H54 (cell line): ENCODE data around the gene P2RX3.

Experiments used
- DNase-seq: peaks from one replicate; pipeline ENCODE4 v3.0.0; 2011; ENCODE audit warnings: low spot score, mixed read lengths; ENCODE audit not compliant: insufficient read length
- FAIRE-seq: peaks from 3 replicates; lab custom pipeline; 2011; peaks lifted over from hg19 to GRCh38; lab: Jason Lieb, UNC
- POLR2A ChIP-seq: IDR thresholded peaks from 2 replicates; pipeline ENCODE4 v1.6.1; 2011; ENCODE audit warnings: low read depth, mild to moderate bottlenecking, low read length

P2RX3 gene

GRCh38 chr11:57375490-57375889, 37.3 kb downstream of the P2RX3 start:
- no peak for DNase-seq
- no peak for FAIRE-seq
- no peak for TF ChIP-seq POLR2A

DNA sequence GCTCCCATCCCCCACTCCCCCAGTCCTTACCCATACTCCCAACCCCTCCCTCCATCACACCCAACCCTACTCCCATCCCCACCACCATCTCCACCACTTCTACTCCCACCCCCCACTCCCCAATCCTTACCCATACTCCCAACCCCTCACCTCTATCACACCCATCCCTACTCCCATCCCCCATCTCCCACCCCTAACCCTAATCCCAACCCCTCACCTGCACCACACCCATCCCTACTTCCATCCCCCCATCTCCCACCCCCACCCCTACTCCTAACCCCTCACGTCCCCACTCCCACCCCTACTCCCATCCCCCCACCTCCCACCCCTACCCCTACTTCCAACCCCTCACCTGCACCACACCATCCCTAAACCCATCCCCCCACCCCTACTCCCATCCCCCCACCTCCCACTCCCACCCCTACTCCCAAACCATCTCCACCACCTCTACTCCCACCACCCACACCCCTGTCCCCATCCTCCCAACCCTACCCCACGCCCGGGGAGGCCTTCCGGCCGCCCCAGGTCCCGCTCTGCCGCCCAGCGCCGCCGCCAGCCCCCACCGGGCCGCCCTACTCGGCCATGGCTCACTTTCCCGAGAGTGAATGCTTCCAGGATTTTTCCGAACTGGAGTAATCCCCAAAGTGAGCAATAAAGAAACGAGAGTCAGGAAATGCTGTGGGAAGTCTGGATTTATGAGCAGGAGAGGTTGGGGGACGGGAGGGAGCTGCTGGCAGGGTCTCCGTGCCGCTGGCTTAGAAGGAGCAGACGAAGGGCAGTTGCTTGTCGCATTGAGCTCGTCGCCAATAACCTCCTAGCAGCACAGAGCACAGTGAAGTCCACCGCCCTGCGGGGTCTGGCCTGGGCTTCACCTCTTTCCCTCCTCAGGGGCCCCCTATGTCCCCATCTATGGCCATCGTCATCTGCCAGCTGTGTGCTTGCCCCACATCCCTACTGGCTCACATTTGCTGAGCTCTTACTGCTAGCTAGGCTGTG, 38.2 kb downstream of the P2RX3 start:
- FAIRE-seq, result no peak
- no peak for TF ChIP-seq POLR2A
- no peak for DNase-seq

GRCh38 chr11:57377107-57377506, 39.0 kb downstream of the P2RX3 start:
- no peak for TF ChIP-seq POLR2A
- FAIRE-seq, result no peak

DNA sequence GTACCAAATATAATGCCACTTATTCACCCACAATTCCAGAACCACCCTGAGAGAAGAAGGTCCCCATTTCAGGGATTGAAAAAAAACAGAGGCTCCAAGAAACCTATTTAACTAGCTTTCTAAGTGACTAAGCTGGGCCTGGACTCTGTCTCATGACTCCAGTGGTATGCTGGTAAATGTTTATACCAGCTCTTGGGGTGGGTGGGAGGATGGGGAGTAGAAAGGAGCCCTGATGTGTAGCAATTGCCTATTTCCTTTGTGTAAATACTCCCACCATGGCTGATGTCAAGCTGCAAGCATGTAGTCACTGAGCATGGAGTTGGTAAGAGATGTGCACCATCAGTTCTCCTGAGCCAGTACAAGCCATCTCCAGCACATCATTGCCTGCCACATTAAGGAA, 40.0 kb downstream of the P2RX3 start:
- TF ChIP-seq POLR2A, result no peak
- FAIRE-seq (no peak), DNase-seq (no peak)

More at GRCh38 chr11:57377107-57377506, 39.0 kb downstream of the P2RX3 start:
- DNase-seq, result no peak

DNA sequence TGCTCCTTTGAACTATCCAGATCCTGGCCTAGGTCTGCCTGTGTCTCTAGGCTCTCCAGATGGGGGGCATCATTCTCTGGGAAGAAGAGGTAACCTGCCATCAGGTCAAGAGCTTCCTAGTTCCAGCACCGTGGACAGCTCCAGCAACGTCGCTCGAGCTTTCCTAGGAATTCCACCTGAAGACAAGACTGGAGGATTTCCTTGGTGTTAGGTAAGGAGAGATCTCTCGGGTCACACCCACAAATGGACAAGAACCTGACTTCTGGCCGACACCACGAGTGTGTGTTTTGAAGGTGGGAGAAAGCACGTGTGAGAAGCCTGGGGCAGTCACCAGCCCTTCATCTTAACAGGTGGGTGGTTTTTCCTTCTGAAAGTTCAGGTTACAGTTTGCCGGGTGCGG, 41.6 kb downstream of the P2RX3 start:
- FAIRE-seq (no peak), DNase-seq (no peak)
- TF ChIP-seq POLR2A, result no peak

- no peak for DNase-seq
- TF ChIP-seq POLR2A, result no peak
- FAIRE-seq, result no peak
Measured at GRCh38 chr11:57380975-57381374, 42.8 kb downstream of the P2RX3 start, which contains the start of gene PRG3. TSS of gene PRG3 (minus strand) at chr11:57381150. CDS start at chr11:57380708, 442 bp downstream.

DNA sequence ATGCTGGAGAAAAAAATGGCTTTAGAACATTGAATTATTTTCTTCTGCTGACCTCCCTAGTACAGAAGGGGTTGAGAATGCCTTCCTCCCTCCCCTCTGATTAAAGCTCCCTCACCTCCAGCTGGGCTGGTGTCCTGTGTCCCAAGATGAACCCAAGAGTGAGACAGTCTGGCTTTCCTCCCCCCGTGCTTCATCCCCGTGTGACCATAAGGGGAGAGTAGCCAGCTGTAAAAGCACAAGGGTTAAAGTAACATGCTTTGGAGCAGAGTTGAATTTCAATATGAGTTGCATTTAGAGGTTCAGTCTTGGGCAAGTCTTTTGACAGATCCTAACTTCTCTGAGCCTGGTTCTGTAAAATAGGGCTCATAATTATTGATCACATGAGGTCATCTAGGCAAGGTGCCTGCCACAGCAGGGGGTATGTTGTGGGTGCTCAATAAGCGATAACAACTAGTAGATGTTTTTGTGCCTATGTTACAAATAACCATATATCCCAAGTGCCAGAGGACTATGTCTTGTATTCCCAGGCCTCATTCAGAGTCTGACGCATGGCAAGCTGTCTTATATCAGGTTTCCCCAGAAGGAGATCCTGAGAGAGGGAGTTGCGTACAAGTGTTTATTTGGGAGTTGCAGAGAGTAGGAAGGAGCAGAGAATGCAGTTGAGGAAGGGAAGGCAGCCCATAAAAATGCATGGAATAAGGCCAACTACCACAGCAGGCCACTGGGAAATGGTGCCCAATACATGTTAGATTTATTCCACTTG, 48.2 kb downstream of the P2RX3 start:
- no peak for FAIRE-seq
- no peak for DNase-seq
- TF ChIP-seq POLR2A, result no peak

DNA sequence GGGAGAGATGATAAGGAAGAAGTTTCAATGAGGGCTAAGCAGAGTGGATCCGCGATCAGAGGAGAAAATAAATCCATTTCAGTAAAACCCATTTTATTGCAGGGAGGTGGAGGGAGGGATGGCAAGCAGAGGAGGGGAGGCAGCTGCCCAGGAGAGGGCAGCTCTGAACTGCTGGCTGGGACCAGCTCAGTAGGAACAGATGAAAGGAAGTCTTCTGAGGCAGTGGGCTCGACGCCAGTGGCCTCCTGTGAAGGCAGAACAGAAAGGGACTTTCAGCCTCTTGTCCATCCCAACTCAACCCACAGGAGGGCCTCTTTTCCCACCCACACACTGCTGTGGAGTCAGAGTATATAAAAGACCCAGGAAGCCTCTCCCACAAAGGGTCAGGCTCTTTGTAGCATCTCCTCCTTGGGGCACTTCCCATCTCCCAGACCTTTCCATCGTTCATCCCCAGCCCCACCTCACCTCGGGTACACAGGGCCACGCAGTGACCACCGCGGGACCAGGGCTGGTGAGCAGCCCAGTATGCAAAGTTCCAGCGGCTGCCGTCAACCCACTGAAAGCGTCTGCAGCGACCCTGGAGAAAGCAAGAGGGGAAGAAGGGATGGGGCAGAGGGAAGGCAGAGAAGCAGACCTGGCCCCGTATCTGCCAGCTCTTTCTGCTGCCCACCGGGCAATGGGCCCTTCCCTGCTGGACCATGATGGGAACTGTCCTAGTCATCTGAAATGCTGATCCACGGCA, 49.3 kb downstream of the P2RX3 start:
- TF ChIP-seq POLR2A, result no peak
- no peak for DNase-seq
- FAIRE-seq, result no peak

- DNase-seq, result no peak
- FAIRE-seq, result no peak
Measured at GRCh38 chr11:57390535-57390934, 52.4 kb downstream of the P2RX3 start, which contains the start of gene PRG2. TSS of gene PRG2 (minus strand) at chr11:57390650. CDS start at chr11:57389944, 706 bp downstream.

DNA sequence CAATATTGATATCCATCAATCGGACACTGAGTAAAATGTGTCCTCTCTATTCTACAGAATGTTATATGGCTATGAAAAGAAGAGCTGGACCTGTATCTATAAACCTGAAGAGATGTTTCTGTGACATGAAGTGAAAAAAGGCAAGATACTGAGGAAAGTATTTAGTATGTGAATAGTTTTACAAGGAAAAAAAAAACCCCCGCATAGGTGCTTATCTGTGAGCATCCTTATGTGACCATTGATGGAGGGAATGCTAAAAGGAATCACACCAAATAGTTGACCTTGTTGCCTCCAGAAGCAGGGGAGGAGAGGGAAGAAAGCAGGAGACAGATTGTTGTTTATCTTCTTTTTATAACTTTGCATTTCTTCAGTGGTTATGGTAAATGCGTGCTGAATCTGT, 53.0 kb downstream of the P2RX3 start:
- no peak for TF ChIP-seq POLR2A
- DNase-seq (no peak), FAIRE-seq (no peak)

More at GRCh38 chr11:57390535-57390934, 52.4 kb downstream of the P2RX3 start, which contains the start of gene PRG2:
- TF ChIP-seq POLR2A, result no peak

DNA sequence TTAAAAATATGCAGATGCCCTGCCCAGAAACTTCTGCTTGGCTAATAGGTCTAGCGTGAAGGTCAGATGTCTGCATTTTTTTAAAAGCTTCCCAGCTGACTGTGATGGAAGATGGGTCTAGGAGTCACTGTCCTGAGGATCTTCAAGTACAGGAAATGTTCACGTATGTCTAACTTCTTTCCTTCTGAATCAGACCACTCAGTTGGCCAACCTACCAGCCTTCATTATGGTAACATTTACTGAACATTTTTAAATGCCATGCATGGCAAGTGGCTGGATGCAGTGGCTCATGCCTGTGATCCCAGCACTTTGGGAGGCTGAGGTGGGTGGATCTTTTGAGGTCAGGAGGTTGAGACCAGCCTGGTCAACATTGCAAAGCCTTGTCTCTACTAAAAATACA, 53.4 kb downstream of the P2RX3 start:
- FAIRE-seq, result no peak
- TF ChIP-seq POLR2A, result no peak
- DNase-seq, result no peak

DNA sequence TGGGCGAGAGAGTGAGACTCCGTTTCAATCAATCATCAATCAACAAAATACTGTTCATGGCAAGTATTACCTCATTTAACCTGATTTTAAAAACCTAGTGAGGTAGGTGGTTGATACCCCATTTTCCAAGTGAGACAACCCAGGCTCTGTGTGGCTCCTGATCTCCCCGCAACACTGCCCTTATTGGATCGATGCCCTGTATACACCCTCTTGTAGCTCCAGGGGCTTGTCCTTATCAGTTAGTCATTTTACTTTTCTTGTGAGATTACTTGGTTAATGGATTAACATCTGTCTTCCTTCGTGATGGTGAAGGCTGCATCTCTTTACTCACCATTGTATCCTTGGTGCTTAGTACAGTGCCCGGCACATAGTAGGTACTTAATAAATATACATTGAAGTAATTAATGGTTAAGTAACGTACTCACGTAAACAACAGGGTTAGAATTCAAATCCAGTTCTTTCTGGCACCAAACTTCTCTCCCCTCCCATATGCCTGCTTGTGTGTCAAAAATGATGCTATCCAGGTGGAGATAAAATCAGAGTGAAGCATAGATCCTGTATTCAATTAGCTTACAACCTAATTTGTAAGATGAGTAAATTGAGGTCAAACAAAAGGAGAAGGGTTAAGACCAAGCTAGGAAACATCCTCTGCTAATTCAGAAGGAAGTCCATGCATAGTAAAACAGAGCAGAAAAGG, 54.1 kb downstream of the P2RX3 start:
- TF ChIP-seq POLR2A, result no peak
- FAIRE-seq, result no peak

GRCh38 chr11:57392763-57393105, 54.6 kb downstream of the P2RX3 start:
- DNase-seq, result no peak
- no peak for TF ChIP-seq POLR2A
- no peak for FAIRE-seq

More for the DNA sequence above, 54.1 kb downstream of the P2RX3 start:
- no peak for DNase-seq
